Measurements from ENCODE around the gene MYEOV. TPM values are rescaled to one million over a fixed set of nuclear protein-coding genes. Genes with fewer than 3 reads are reported as not detected.
A peak's percentile ranks its signal among the peaks of the same experiment; 100 is the strongest.

Gene MYEOV
- total RNA-seq, 1 donor from 2014 or later, result 0.35 TPM

DNA sequence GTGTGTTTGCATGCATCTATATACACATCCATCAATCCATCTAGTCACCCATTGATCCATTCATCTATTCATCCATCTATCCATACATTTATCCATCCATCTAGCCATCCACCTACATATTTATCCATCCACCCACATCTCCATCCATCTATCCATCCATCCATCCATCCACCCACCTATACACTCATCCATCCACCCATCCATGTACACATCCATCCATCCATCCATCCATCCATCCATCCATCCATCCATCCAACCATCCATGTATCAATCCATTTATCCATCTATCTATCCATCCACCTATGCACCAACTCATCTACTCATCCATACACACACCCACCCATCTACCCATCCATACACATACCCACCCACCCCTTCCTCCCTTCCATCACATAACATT lies 18.8 kb upstream of the MYEOV start:
- Mint-ChIP-seq H3K9me3 (peaks cover 7% of the 10 kb centered on the region), H3K4me3 (no peak overlapping the region), H3K27me3 (ENCODE audit: low read depth) (no peaks in the 10 kb centered on the region), H3K4me1 (peaks cover 9% of the 10 kb centered on the region), H3K27ac (ENCODE audit: unreplicated experiment) (peak overlapping the region; percentile 30), H3K36me3 (ENCODE audit: low read depth) (no peaks in the 10 kb centered on the region)
- TF ChIP-seq, protein P1, sequence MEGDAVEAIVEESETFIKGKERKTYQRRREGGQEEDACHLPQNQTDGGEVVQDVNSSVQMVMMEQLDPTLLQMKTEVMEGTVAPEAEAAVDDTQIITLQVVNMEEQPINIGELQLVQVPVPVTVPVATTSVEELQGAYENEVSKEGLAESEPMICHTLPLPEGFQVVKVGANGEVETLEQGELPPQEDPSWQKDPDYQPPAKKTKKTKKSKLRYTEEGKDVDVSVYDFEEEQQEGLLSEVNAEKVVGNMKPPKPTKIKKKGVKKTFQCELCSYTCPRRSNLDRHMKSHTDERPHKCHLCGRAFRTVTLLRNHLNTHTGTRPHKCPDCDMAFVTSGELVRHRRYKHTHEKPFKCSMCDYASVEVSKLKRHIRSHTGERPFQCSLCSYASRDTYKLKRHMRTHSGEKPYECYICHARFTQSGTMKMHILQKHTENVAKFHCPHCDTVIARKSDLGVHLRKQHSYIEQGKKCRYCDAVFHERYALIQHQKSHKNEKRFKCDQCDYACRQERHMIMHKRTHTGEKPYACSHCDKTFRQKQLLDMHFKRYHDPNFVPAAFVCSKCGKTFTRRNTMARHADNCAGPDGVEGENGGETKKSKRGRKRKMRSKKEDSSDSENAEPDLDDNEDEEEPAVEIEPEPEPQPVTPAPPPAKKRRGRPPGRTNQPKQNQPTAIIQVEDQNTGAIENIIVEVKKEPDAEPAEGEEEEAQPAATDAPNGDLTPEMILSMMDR (conservative IDR thresholded peaks at IDR 0.05), result no peak
- no peak for DNase-seq (ENCODE audit: low read depth, low spot score)

DNA sequence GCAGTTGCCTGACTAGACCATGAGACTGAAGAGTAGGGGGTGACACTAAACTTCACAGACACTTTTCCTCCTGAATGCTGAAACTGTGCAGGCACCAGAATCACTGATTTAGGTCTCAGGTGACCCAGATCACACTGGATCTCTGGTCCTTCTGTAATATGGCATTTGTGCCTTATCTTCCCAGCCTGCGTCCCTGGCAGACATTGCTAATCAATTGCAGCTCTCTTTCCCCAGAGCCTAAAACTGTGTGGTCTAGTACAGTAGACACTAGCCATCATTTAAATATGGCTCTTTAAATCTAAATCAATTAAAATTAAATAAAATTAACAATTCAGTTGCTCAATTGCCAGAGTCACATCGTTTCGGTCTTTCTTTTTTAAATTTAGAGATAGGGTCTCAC lies 17.8 kb upstream of the MYEOV start:
- Mint-ChIP-seq H3K27ac (ENCODE audit: unreplicated experiment) (no peak overlapping the region), H3K4me1 (peaks cover 9% of the 10 kb centered on the region), H3K4me3 (no peak overlapping the region), H3K9me3 (peaks cover 7% of the 10 kb centered on the region), H3K36me3 (ENCODE audit: low read depth) (no peaks in the 10 kb centered on the region), H3K27me3 (ENCODE audit: low read depth) (no peaks in the 10 kb centered on the region)
- DNase-seq (ENCODE audit: low read depth, low spot score), result no peak
- TF ChIP-seq, protein P1 (conservative IDR thresholded peaks at IDR 0.05), result no peak

- peaks cover 3% of the 10 kb centered on the region for H3K9me3 Mint-ChIP-seq
- no peak overlapping the region for H3K27ac Mint-ChIP-seq (ENCODE audit: unreplicated experiment)
- TF ChIP-seq, protein P1 (conservative IDR thresholded peaks at IDR 0.05), result no peak
- no peaks in the 10 kb centered on the region for H3K36me3 Mint-ChIP-seq (ENCODE audit: low read depth)
- no peak overlapping the region for H3K4me3 Mint-ChIP-seq
- H3K4me1 Mint-ChIP-seq, result peaks cover 9% of the 10 kb centered on the region
- no peak for DNase-seq (ENCODE audit: low read depth, low spot score)
- H3K27me3 Mint-ChIP-seq (ENCODE audit: low read depth), result no peaks in the 10 kb centered on the region
These were observed 16.7 kb upstream of the MYEOV start for GRCh38 chr11:69277074-69277809.

DNA sequence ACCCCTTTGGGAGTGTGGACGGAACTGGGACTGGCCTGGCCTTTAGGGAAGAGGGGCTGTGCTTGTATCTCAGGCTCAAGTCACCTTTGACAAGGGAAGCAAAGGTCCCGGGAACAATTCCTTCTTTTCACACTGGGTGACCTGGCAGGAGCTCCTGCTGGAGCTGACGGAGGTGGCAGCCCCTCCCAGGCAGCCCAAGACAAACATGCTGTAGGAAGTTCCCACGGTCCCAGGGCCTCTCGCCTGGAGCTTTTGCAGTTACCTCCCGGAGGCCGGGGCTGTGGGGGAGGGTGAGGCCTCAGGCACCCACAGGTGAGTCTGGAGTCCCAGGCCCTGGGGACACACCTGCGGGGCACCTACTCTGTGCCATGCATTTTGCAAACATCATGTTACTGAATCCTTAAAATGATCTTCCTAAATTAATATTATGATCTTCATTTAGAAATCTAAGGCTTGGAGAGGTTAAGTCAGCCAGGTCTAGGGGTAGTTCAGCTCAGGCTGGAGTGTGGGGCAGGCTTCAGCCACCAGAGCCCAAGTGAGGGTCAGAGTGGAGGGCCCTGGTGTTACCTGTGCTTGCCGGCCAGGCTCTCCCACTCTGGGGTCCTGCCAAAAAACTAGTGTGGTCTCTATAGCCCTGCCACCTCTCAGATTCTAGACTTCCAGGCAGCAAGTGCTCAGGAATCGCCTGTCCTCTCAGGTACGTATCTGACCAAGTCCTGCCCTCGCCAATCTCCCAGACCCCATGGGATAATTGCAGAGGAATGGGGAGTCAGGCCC lies 15.7 kb upstream of the MYEOV start:
- Mint-ChIP-seq H3K27ac (ENCODE audit: unreplicated experiment) (no peak overlapping the region), H3K4me1 (peaks cover 9% of the 10 kb centered on the region), H3K27me3 (ENCODE audit: low read depth) (no peaks in the 10 kb centered on the region), H3K36me3 (ENCODE audit: low read depth) (no peaks in the 10 kb centered on the region), H3K4me3 (no peak overlapping the region), H3K9me3 (peaks cover 3% of the 10 kb centered on the region)
- TF ChIP-seq, protein P1 (conservative IDR thresholded peaks at IDR 0.05), result no peak
- no peak for DNase-seq (ENCODE audit: low read depth, low spot score)

- TF ChIP-seq, protein P1 (conservative IDR thresholded peaks at IDR 0.05), result no peak
- H3K27ac Mint-ChIP-seq (ENCODE audit: unreplicated experiment), result no peak overlapping the region
- peaks cover 3% of the 10 kb centered on the region for H3K9me3 Mint-ChIP-seq
- H3K27me3 Mint-ChIP-seq (ENCODE audit: low read depth), result no peaks in the 10 kb centered on the region
- no peaks in the 10 kb centered on the region for H3K36me3 Mint-ChIP-seq (ENCODE audit: low read depth)
- H3K4me1 Mint-ChIP-seq, result peaks cover 10% of the 10 kb centered on the region
- DNase-seq (ENCODE audit: low read depth, low spot score), result no peak
- H3K4me3 Mint-ChIP-seq, result no peak overlapping the region
These were observed 13.5 kb upstream of the MYEOV start for GRCh38 chr11:69280451-69280850.

Measured in neural crest cell (in vitro differentiated cells).